ENCODE results near the gene TESK2.
A peak's percentile ranks its signal among the peaks of the same experiment; 100 is the strongest.

The TESK2 gene

DNA sequence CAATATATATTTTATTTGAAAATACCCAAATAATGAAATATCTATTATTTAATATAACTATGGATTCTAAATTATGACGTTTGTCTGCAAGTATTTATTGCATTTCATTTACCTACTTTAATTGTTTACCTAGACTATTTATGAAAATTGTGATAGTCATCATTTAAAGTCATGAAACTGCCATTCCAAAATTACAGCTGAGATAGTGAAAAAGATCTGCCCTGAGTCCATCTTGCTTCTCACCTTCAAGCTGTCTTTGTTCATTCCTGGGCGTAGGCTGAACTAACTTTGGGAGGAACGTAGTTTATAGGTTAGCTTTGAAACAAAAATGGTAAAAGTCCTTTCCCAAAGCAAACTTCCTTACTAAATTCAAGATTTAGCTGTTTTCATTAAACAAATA is 176.7 kb downstream of the TESK2 start:
- Histone ChIP-seq H3F3A (ENCODE audit: low read depth) (no peaks in the 10 kb centered on the region), H3K79me2 (ENCODE audit: insufficient read depth, low read length) (no peaks in the 10 kb centered on the region), H4K20me1 (ENCODE audit: insufficient read depth, low read length, poor library complexity, severe bottlenecking) (no peaks in the 10 kb centered on the region), H3K27me3 (ENCODE audit: insufficient read depth, low read length, poor library complexity, severe bottlenecking) (no peaks in the 10 kb centered on the region), H2AFZ (ENCODE audit: low read length) (no peak overlapping the region), H3K4me1 (ENCODE audit: insufficient read depth, low read length, poor library complexity, severe bottlenecking) (no peaks in the 10 kb centered on the region), H3K4me3 (ENCODE audit: low read length, poor library complexity, severe bottlenecking) (no peak overlapping the region), H3K9me3 (ENCODE audit: insufficient read depth, low read depth, low read length) (no peaks in the 10 kb centered on the region), H3K4me2 (ENCODE audit: low read depth, low read length, poor library complexity, severe bottlenecking) (no peak overlapping the region), H3K36me3 (ENCODE audit: insufficient read depth, low read length) (no peaks in the 10 kb centered on the region), H3K9ac (ENCODE audit: low read depth, low read length, poor library complexity, severe bottlenecking) (no peak overlapping the region), H3K9me2 (replicated peaks; ENCODE audit: low read depth, low read length) (no peaks in the 10 kb centered on the region)
- TF ChIP-seq, protein P1, sequence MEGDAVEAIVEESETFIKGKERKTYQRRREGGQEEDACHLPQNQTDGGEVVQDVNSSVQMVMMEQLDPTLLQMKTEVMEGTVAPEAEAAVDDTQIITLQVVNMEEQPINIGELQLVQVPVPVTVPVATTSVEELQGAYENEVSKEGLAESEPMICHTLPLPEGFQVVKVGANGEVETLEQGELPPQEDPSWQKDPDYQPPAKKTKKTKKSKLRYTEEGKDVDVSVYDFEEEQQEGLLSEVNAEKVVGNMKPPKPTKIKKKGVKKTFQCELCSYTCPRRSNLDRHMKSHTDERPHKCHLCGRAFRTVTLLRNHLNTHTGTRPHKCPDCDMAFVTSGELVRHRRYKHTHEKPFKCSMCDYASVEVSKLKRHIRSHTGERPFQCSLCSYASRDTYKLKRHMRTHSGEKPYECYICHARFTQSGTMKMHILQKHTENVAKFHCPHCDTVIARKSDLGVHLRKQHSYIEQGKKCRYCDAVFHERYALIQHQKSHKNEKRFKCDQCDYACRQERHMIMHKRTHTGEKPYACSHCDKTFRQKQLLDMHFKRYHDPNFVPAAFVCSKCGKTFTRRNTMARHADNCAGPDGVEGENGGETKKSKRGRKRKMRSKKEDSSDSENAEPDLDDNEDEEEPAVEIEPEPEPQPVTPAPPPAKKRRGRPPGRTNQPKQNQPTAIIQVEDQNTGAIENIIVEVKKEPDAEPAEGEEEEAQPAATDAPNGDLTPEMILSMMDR (conservative IDR thresholded peaks at IDR 0.05; ENCODE audit: low read length) = no peak
- no peak for TF ChIP-seq EZH2phosphoT487 (IDR thresholded peaks at IDR 0.05; ENCODE audit: borderline replicate concordance)

DNA sequence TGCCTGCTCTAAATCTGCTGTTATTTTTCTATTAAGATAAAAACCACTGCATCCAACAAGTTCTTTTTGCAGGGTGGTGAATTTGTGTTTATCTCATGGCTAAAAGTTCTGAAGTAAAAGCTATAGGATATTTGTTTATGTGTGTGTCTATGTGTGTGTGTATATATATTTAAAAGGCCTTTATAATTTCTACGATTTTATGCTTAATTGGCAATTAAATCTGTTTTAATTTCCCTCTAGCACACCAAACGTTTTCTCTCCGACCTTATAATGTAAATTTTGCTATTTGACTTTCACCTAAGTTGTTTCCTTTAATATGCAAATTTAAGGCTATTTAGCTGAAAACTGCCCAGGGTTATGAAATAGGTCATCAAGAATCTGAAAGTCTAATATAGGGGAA is 184.1 kb downstream of the TESK2 start:
- H3K9me3 ChIP-seq (ENCODE audit: insufficient read depth, low read depth, low read length) = no peaks in the 10 kb centered on the region
- peak overlapping the region; percentile 30 for H3K4me2 ChIP-seq (ENCODE audit: low read depth, low read length, poor library complexity, severe bottlenecking)
- H3K36me3 ChIP-seq (ENCODE audit: insufficient read depth, low read length) = no peaks in the 10 kb centered on the region
- H3K27me3 ChIP-seq (ENCODE audit: insufficient read depth, low read length, poor library complexity, severe bottlenecking) = no peaks in the 10 kb centered on the region
- peak overlapping the region; percentile 4 for H3K9ac ChIP-seq (ENCODE audit: low read depth, low read length, poor library complexity, severe bottlenecking)
- H3K4me1 ChIP-seq (ENCODE audit: insufficient read depth, low read length, poor library complexity, severe bottlenecking) = peaks cover 32% of the 10 kb centered on the region
- H3K79me2 ChIP-seq (ENCODE audit: insufficient read depth, low read length) = peaks cover 7% of the 10 kb centered on the region; the same call in 1 of the 2 replicates
- H3F3A ChIP-seq (ENCODE audit: low read depth) = no peaks in the 10 kb centered on the region; the same call in 1 of the 2 replicates
- no peaks in the 10 kb centered on the region for H4K20me1 ChIP-seq (ENCODE audit: insufficient read depth, low read length, poor library complexity, severe bottlenecking)
- H3K4me3 ChIP-seq (ENCODE audit: low read length, poor library complexity, severe bottlenecking) = no peak overlapping the region
- H2AFZ ChIP-seq (ENCODE audit: low read length) = no peak overlapping the region
- no peak for TF ChIP-seq EZH2phosphoT487 (IDR thresholded peaks at IDR 0.05; ENCODE audit: borderline replicate concordance)
- TF ChIP-seq, protein P1 (conservative IDR thresholded peaks at IDR 0.05; ENCODE audit: low read length) = no peak
- no peaks in the 10 kb centered on the region for H3K9me2 ChIP-seq (replicated peaks; ENCODE audit: low read depth, low read length)

DNA sequence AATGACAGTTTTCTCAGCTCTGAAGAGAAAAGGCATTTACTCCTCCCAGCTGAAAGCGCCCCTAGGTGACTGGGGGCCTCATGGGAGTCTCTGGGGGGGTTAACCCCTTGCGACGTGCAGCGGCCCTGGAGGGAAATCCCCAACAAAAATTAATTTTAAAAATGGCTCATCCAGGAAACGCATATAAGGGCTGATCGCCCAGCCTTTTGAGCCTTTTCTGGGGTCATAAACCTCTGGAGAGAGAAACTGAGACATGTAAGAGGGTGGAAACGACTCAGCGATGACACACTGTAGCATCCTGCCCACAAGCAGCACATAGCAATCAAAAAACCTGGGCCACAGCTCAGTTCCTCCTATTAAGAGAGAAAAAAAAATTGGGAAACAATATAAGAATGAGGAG is 184.6 kb downstream of the TESK2 start:
- Histone ChIP-seq H3K4me3 (ENCODE audit: low read length, poor library complexity, severe bottlenecking) (no peak overlapping the region), H3K9ac (ENCODE audit: low read depth, low read length, poor library complexity, severe bottlenecking) (peak overlapping the region; percentile 8), H3K4me1 (ENCODE audit: insufficient read depth, low read length, poor library complexity, severe bottlenecking) (peaks cover 32% of the 10 kb centered on the region), H3K9me3 (ENCODE audit: insufficient read depth, low read depth, low read length) (no peaks in the 10 kb centered on the region), H3F3A (ENCODE audit: low read depth) (no peaks in the 10 kb centered on the region; the same call in 1 of the 2 replicates), H4K20me1 (ENCODE audit: insufficient read depth, low read length, poor library complexity, severe bottlenecking) (no peaks in the 10 kb centered on the region), H2AFZ (ENCODE audit: low read length) (peak overlapping the region; percentile 4; the same call in 1 of the 2 replicates), H3K9me2 (replicated peaks; ENCODE audit: low read depth, low read length) (no peaks in the 10 kb centered on the region), H3K27me3 (ENCODE audit: insufficient read depth, low read length, poor library complexity, severe bottlenecking) (no peaks in the 10 kb centered on the region), H3K36me3 (ENCODE audit: insufficient read depth, low read length) (no peaks in the 10 kb centered on the region), H3K79me2 (ENCODE audit: insufficient read depth, low read length) (peaks cover 7% of the 10 kb centered on the region; the same call in 1 of the 2 replicates), H3K4me2 (ENCODE audit: low read depth, low read length, poor library complexity, severe bottlenecking) (peak overlapping the region; percentile 30)
- TF ChIP-seq EZH2phosphoT487 (IDR thresholded peaks at IDR 0.05; ENCODE audit: borderline replicate concordance) = no peak
- TF ChIP-seq, protein P1 (conservative IDR thresholded peaks at IDR 0.05; ENCODE audit: low read length) = no peak
